Tongue (tissue), 2 donors: ENCODE measurements around the gene PPARG. TPM values are rescaled to one million over a fixed set of nuclear protein-coding genes. Genes with fewer than 3 reads are reported as not detected.
A peak's percentile ranks its signal among the peaks of the same experiment; 100 is the strongest.

Experiments
- DNase-seq: peaks from one replicate; pipeline ENCODE4 v3.0.0-alpha.2; 2015
- total RNA-seq: library from RNA; depleted of rRNA; stranded (reverse); fragments of >200 nt; gene quantifications from one replicate; pipeline ENCODE4 v1.2.3, GENCODE V29; 2014

Gene PPARG
- total RNA-seq, 1 donor from 2014 or later = 8.2 TPM

DNA sequence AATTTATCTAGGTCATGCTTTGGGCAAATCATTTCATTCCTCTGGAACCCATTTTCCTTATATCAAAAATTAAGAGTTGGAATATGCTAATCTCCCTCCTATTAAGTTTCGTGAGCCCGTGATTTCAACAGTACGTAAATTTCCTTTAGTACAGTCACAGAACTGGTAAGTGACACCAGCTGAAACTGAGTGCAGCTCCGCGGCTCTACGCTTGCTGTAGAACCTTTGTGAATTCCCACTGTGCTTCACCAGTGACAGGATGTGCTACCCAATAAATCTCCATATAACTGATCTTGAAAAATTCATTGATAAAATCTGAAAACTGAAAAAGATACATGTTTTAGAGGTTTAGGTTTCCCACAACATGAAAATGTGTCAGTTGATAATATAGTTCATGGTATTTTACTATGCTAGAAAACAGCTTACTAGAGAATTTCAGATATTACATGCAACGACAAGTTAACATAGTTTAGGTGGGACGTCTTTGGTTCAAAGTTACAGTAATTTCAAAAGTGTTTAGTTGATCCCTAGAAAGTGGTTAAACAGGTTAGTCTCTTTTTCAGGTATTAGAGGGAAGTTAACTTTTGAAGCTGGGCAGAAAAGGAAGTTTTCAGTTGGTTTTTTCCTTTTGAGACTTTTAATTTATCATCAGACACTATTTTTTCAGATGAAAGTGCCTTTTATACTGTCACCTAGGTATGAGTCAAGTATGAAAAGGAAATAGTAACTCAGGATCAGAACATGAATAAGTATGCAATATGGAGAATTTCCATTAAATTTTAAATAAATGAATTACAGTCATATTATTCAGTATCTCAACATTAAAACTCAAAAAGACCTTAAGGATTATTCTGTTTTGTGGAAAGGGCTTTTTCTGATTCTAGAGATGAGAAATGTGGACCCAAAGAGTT lies 57.0 kb downstream of the PPARG start:
- DNase-seq = peak; percentile 37

- DNase-seq = no peak
These were observed 58.4 kb downstream of the PPARG start for GRCh38 chr3:12347301-12347700.

GRCh38 chr3:12349895-12350811 lies 61.3 kb downstream of the PPARG start:
- DNase-seq = no peak

DNA sequence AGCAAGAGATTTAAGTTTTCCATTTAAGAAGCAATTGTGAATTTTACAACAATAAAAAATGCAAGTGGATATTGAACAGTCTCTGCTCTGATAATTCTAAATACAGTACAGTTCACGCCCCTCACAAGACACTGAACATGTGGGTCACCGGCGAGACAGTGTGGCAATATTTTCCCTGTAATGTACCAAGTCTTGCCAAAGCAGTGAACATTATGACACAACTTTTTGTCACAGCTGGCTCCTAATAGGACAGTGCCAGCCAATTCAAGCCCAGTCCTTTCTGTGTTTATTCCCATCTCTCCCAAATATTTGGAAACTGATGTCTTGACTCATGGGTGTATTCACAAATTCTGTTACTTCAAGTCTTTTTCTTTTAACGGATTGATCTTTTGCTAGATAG lies 62.3 kb downstream of the PPARG start:
- no peak for DNase-seq

- DNase-seq = no peak
These were observed 63.4 kb downstream of the PPARG start for GRCh38 chr3:12352253-12352652.

DNA sequence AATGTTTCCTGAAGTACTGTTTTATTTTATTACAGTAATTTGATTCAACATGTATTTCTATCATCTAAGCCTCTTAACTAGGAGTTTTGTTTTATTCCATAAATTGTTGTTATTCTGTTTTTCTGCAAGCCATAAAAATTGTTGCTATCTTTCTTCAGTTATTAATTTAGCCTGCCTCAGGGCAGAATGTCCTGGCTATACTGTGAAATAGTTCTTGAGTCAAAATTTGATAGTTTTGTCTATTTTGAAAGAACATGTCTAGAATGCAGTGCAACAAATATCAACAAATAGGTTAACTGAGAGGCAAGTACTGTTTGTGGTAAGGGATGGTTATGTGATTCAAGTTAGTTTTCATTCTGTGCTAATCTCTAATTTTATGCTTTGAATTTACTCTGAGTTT lies 63.9 kb downstream of the PPARG start:
- no peak for DNase-seq

DNA sequence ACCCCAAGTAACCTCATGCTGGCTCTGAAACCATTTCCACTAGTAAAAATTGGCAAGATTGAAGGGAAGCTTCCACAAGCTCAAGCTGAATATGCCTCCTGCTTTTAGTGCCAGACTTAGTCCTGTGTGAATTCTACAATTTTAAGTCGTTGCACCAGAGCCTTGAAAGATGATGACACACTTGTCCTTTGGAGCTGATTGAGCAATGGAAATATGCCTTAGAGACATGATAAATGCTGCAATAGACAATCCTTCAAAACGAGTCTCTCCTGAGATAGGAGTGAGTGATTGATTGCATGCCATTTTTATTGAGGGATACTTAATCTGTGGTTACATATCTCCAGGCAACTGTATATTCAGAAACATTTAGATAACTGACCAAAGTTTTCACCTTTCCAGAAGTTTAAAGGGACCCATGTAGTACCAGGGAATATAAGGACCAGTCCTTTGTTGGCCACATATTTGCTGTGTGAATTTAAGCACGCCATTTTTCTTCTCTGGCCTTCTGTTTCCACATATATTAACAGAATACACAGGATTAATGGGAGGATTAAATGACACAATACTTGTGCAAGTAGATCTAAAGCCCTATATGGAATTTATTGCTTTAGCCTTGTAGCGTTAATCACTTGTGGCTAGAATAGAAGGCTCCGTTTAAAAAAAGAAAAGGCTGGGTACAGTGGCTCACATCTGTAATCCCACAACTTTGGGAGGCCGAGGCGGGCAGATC lies 65.1 kb downstream of the PPARG start:
- DNase-seq = no peak

GRCh38 chr3:12356175-12356574 lies 67.3 kb downstream of the PPARG start:
- no peak for DNase-seq

DNA sequence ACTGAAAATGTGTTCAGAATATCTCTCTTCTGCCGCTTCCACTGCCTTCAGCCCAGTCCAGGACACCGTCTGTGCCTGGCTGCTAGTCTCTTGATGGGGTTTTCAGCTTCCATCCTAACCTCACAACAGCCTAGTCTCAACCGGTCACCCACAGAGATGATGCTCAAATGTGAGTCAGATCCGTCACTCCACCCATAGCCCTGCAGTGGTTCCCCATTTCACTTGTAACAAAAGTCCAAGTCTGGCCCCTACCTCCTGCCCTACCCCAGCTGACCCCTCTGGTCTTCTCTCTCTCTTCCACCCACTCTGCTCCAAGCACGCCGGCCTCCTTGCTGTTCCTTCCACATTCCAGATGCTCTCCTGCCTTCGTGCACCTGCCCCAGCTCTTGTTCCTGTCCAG lies 68.1 kb downstream of the PPARG start:
- DNase-seq = no peak

GRCh38 chr3:12357456-12357855 lies 68.6 kb downstream of the PPARG start:
- DNase-seq = no peak

DNA sequence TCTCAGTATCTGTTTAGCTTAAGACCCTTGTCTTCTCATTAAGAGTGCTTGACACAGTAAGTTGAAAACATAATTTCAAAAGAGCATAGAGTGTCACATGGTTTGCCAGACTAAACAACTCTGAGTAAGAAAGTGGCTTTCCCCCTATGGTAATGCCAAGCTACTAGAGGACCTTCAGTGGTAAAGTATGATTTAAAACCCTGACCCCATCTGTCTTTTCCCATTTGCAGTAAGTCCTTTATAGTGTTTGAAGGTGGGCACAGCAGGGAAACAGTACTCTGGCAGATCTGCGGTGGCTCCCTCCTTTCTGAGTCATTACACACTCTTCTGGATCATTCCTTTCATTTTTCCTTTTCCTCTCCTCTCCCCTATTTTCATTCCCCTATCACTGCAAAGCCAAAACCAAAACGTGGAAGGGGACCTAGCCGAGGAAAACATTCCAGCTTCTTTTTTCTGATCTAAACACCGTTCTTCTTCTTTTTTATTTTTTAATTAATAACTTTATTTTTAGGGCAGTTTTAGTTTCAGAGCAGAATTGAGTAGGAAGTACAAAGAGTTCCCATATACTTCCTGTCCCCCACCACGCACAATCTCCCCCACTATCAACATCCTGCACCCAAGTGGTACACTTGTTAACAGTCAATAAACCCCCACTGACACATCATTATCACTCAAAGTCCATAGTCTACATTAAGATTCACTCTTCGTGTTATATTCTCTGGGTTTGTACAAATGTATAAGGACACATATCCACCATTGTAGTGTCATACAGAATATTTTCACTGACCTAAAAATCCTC lies 74.7 kb downstream of the PPARG start:
- no peak for DNase-seq

DNA sequence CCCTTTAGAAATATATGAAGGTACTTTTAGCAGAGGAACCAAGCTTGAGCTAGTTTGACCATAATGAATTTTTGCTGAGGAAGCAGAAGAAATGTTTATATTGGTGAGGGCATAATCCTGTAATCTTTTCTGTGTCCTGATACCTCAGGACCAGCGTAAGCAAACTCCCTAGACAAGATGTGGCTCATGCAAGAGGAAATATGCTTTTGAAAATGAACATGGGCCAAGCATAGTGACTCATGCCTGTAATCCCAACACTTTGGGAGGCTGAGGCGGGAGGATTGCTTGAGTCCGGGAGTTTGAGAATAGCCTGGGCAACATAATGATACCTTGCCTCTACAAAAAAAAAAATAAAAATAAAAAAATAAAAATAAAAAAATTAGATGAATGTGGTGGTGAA lies 78.5 kb downstream of the PPARG start:
- no peak for DNase-seq

DNA sequence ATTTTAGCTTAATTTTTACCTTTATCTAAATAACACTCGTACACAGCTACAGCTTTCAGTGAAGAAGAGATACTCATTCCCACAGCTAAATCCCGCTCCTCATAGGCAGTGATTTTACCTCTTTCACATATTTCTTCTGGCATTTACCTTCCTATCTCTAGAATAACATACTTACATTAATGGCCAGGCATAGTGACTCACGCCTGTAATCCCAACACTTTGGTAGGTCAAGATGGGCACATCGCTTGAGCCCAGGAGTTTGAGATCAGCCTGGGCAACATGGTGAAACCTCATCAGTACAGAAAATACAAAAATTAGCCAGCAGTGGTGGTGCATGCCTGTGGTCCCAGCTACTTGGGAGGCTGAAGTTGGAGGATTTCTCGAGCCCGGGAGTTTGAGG lies 80.2 kb downstream of the PPARG start:
- no peak for DNase-seq

DNA sequence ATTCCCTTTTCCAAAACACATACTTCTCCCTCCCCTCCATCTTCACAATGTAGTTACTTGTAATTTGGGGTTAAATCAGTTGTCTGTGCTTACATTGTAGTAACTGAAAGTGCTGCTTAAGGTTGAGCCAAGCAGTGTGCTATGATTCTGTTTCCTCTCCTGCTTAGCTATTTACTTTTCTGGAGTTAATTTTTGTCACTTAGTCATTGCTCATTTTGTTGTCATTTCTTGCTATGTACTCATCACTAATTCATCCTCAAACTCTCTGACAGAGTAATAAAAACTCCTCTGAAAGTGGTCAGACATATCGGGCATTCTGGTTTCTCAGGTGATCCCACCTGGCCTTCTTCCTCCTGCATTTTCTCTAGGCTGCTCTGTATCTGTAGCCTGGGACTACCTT lies 80.7 kb downstream of the PPARG start:
- DNase-seq = no peak

DNA sequence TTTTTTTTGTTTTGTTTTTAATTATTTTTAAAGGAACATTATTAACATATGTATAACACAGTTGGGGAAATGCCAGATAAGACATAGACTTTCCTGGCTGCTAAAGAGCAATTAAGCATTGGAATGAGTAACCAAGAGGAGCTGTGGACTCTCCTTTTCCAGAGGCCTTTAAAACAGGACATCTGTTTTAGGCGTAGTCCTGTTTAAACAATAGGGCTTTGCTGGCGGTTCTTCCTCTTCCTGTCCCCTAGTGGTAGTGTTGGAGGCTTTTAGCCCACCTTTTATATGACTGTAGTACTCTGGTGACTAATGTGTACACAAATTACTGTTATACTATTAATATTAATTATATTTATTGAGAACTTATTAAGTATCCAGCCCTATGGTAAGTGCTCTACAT lies 81.9 kb downstream of the PPARG start:
- DNase-seq = peak; percentile 14

DNA sequence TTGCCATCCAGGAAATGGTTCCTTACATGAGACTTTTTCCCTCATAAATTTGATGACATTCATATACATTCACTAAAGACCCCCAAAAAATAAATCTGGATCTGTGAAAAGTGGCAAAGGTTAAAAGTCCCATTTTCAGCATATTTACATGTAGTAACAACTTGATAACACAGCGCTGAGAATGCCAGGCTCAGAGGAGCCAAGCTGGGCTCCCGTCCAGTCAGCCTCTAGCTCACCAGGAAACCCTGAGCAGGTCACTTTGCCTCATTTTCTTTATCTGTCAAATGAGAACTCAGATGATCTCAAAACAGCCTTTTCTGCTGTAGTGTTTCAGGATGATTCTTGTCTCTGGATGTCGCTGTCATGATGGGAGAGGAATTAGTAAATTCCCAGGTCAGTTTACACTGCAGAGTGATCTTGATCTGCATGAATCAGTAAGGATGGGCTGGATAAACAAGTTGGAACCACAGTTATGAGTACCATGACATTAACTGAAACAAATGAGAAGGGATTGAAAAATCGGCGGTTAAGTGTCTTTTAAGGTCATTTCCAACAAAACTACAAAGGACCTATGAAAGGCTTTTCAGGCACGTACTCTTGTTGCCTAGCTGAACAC lies 82.8 kb downstream of the PPARG start:
- no peak for DNase-seq

- DNase-seq = peak; percentile 13
These were observed 83.9 kb downstream of the PPARG start for GRCh38 chr3:12372741-12373280.

GRCh38 chr3:12375572-12375971 lies 86.7 kb downstream of the PPARG start:
- DNase-seq = no peak

DNA sequence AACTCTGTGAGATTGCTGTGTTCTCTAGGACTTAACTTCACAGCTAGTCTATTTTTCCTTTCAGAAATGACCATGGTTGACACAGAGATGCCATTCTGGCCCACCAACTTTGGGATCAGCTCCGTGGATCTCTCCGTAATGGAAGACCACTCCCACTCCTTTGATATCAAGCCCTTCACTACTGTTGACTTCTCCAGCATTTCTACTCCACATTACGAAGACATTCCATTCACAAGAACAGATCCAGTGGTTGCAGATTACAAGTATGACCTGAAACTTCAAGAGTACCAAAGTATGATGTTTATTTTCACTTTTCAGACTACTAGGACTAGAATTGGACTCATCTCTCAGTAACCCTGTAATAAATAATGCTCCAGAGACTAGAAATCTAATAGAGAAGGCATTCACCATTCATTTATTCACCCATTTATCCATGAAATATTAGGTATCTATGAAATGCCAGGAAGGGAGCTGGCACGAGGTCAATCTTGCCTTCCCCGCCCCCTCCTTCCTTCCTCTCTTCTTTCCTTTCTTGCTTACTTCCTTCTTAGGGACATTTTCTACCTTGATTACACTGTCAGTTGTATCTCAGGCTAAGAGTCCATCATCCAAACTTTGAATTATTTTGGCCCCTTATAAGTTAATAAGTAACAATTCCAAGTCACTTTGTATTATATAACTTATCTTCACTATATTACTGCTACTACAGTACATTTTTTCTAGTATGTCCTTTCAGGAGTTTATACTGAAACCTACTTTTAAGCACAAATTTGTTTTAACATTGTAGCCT lies 91.0 kb downstream of the PPARG start:
- DNase-seq = no peak

DNA sequence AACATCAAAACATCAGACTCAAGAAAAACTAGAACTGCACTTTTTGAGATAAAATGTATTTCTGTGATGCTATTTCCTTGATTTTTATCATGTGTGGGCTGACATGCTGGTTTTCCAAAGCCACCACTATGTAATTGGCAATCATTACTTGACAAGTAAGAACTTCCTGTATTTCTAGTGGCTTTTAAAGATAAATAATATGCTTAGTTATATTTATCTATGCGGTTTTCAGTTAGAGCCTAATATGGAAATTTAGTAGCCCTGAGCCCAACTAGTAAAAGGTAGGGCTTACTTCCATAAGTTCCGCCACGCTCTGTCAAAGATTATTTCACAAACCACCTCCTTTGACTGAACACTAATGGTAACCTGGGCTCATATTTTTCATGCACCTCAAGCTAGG lies 91.6 kb downstream of the PPARG start:
- DNase-seq = no peak
